ENCODE measurements around the gene CCDC124.

Gene CCDC124

GRCh38 chr19:17953316-17953801 is 20.5 kb downstream of the CCDC124 start:
- DNase-seq (ENCODE audit: low spot score): no peak

DNA sequence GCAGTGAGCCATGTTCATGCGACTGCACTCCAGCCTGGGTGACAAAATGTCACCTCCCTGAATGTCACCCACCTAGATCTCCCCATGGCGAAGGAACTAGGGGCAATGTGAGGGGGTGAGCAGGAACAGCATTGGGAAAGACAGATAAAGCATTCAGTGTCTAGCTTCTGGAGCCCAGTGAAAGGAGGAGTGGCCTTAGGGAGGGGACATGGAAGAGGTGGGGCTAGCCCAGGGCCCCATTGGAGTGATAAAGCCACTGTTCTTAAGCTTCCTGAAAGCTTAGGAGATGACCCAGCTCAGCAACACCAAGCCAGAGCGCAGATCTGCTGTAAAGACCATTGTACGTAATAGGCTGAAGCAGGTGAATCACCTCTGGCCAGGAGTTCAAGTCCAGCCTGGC is 21.1 kb downstream of the CCDC124 start:
- DNase-seq (ENCODE audit: low spot score): no peak

DNA sequence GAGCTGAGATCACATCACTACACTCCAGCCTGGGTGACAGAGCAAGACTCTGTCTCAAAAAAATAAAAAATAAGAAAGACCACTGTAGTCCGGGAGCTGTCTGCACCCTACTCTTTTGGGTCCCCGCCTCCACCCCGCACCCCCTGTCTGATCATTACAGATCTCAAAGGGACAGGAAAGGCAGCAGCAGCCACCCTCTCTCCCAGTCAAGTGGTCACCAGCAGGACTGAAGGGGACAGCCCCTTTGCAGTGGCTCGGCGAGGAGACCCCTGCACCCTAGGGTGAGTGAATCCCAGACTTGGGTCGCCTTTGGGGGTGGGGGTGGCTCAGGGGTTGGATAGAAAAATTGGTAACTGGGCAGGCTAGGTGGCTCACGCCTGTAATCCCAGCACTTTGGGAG is 21.6 kb downstream of the CCDC124 start:
- no peak for DNase-seq (ENCODE audit: low spot score)

DNA sequence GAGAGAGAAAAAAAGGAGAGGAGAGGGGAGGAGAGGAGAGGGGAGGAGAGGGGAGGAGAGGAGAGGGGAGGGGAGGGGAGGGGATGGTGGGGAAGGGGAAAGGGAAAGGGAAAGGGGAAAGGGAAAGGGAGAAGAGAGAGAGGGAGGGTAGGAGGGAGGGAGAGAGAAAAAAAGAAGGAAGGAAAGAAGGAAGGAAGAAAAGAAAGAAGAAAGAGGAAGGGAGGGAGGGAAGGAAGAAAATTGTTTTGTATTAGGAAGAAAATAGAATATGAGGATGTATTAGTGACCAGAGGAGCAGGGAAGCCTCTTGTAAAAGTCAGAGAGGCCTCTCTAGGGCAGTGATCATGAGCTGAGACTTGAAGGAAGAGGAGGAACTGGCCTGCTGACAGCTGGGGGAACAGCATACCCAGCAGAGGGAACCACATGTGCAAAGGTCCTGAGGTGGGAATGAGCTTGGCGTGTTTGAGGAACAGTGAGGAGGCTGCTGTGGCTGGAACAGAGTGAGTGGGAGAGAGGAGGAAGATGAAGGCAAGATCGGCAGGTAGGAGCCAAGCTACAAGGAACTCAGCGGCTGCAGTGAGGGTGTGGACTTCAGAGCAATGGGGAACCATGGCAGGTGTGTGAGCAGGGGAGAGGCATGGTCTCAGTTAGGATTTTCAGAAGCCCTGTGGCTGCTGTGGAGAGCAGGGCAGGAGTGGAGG is 24.5 kb downstream of the CCDC124 start:
- DNase-seq (ENCODE audit: low spot score): no peak

DNA sequence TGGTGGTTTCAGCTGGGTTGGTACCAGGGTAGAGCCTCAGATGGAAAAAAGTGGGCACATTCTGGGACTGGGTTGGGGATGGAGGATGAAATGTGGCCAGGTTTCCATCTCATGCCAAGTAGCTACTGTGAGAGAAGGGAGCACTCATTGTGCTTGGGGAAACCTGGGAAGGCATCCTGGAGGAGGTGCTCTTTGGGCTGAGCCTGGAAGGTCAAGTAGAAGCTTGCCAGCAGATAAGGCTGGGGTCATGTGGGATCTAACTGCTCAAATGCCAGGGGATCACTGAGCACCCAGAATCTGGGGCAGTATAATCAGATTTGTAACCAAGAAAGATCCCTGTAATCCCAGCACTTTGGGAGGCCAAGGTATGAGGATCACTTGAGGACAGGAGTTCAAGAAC is 25.1 kb downstream of the CCDC124 start:
- no peak for DNase-seq (ENCODE audit: low spot score)

DNA sequence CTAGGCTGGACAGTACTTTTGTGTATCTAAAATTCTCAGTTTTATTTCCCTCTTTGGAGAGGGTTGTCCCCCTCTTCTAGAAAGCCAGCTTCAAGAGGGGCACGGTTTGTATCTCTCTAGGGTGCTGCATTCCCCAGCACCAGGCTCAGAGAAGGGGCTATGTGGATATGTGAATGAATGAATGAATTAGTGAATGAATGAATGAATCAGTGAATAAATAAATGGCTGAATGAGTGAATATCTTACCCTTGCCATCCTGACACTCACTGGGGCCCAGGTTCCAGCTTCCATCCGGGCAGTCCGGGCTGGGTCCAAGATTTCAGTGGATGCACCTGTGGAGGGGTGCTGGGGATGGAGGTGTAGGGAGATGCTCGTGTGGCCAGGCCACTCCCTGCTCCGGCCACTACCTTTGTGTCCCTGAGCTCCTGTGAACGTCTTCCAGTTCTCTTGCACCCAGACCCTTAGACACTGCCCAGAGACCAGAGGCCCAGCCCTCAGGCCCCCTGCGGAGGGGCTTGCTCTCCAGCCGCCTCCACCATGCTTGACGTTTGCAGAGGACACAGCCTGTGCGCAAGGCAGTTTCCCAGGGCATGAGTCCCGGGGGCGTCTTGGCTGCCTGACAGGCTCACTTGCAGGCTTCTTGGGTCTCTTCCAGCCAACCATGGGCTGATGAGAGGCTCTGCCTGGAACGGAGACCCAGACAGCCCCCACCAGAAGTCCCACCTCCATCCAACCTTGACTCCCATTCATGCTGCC is 31.3 kb downstream of the CCDC124 start:
- no peak for DNase-seq (ENCODE audit: low spot score)

DNA sequence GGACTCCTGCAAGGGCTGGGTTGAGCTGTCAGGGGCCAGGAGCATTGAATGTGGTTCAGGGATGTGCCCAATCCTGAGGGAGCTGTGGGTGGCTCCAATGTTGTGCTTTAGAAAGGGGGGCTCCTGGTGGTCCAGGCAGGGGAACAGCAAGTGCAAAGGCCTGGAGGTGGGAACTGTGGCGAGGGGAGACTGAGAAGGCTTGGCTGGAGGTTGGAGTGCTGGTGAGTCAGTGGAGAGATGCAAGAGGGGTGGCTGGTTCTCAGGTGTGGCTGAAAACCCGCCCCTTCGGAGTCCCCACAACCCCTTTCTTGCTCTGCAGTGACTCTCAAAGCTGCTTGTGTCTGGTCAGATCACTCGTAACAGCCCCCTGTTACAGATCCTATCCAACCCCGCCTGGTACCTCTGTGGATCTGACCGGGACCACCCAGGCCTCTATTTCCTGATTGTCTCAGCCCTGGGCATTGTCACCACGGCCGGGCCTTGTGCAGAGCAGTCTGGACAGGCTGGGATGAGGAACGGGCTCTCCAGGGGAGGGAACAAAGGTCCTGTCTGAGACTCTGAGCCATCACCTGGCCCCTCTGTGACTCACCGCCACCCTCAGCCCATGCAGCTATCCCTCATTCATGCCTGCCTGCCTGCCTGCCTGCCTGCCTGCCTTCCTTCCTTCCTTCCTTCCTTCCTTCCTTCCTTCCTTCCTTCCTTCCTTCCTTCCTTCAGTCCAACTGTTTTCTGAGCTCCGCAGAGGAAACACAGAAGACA is 32.7 kb downstream of the CCDC124 start:
- DNase-seq (ENCODE audit: low spot score): no peak

DNA sequence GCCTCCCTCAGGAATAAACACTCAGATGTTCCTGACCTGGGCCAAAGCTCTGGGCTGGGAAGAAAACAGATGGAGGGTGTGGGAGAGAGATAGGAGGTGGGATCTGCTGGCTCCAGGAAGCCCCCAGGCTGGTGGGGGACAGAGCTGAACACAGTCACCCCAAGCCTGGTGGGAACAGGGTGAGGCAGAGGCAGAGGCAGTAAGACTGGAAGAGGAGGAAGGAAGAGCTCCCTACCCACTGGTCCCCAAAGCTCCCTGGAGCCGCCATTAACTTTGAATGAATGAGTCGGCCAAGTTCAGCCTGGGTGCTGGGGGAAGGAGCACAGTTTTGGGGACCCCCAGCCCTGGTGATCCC is 33.3 kb downstream of the CCDC124 start:
- no peak for DNase-seq (ENCODE audit: low spot score)

DNA sequence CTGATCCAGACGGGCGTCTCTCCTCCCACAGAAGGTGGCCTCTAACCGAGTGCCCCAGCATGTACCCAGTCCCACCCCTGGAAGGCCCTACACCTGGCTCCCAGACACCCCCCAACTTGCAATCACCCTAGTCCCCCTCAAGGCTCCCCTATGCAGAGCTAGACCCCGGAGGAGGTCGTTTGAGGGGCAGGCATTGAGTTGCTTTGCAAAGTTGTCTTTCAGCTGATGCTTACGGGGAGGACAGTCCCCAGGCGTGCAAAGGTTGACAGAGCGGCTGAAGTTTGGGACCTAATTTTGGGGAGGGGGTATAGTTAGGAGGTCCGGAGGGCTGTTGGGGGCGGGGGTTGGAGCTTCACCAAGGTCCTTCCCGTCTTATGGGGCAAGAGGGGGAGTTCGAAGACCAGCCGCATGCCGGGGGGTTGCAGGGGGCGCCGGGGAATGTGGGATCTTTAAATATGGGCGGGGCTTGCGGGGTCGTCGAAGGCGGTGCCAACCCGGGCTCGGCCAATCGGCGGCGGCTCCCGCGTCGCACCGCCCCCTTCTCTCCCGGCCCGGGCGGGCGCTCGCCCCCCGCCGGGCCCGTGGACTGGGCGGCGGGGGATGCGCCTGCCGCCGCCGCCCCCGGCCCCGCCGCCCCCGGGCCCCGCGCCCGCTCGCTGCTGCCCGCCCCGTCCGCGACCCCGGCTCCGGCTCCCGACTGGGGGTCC is 33.9 kb downstream of the CCDC124 start, which contains the start of gene KCNN1:
Gene KCNN1, plus strand, starts transcription at position 558 of the 707 bp plus-strand sequence. CDS start 6,782 bp downstream, outside the sequence.
- no peak for DNase-seq (ENCODE audit: low spot score)

- no peak for DNase-seq (ENCODE audit: low spot score)
Observed at GRCh38 chr19:17967257-17968051, 34.6 kb downstream of the CCDC124 start.

DNA sequence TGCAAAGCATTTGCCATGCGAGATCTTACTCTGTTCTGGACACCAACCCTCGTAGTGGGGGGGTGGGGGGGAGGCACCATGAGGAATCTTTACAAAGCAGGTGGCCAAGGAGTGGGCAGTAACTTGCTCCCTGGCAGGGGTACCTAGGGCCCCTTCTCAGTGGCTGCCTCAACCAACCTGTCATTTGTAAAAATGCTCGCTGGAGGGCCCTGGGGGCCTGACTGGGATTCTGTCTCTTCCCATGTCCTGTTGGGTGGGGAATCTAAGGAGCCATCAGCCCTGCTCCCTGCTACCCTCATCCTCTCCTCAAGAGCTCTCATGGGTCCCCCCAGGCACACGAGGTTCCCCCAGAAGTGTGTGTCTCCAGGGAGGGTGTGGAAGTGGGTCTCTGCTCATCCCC is 35.5 kb downstream of the CCDC124 start:
- DNase-seq (ENCODE audit: low spot score): no peak

DNA sequence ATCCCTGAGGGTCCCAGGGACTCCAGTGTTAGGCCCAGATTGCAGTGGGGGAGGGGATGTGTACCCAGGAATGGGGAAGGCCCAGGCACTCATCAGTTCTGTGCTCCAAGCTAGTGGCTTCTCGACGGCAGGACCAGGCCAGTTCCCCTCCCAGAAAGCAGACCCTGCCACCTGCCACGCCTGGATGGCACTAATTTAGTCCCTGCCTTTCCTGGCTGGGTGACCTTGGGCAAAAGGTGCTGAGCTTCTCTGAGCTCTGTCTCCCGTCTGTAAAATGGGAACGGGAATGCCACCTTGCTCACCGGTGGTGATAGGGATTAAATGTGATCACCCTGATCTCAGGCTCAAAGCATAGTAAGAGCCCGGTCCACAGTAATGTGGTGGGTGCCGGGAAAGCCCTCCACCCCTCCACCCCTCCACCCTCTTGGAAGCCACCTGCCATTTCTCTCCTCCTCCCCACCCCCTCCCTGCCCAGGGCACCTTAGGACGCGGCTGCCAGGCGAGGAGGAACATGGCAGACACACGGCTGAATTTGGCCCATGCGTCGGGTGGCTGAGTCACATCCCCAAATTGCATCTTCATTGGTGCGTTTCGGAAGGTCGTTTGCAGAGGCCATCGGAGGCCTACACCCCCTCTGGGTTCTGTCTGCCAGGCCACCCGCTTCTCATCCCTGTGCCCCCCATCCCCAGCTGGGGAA is 36.4 kb downstream of the CCDC124 start:
- DNase-seq (ENCODE audit: low spot score): no peak

GRCh38 chr19:17972230-17972629 is 39.4 kb downstream of the CCDC124 start:
- no peak for DNase-seq (ENCODE audit: low spot score)

DNA sequence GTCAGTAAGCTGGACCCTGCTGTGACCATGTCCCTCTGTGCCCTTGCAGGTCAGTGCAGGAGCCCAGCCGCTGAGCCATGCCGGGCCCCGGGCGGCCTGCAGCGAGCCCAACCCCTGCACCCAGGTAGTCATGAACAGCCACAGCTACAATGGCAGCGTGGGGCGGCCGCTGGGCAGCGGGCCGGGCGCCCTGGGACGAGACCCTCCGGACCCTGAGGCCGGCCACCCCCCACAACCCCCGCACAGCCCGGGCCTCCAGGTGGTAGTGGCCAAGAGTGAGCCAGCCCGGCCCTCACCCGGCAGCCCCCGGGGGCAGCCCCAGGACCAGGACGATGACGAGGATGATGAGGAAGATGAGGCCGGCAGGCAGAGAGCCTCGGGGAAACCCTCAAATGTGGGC is 40.9 kb downstream of the CCDC124 start:
- no peak for DNase-seq (ENCODE audit: low spot score)

GRCh38 chr19:17974551-17974950 is 41.7 kb downstream of the CCDC124 start:
- DNase-seq (ENCODE audit: low spot score): no peak

GRCh38 chr19:17975032-17975431 is 42.2 kb downstream of the CCDC124 start:
- DNase-seq (ENCODE audit: low spot score): no peak

GRCh38 chr19:17977021-17977420 is 44.2 kb downstream of the CCDC124 start:
- DNase-seq (ENCODE audit: low spot score): no peak

DNA sequence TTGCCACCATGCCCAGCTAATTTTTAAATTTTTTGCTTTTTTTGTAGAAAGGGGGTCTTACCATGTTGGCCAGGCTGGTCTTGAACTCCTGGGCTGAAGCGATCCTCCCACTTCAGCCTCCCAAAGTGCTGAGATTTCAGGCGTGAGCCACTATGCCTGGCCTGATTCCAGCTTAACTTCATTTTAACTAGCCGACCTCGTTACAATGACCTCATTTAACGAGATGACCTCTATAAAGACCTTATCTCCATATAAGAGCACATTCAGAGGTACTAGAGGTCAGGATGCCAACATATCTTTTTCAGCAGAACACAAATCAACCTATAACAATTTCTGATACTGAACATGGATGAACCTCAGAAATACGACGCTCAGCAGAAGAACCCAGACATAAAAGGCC is 44.7 kb downstream of the CCDC124 start:
- no peak for DNase-seq (ENCODE audit: low spot score)

- DNase-seq (ENCODE audit: low spot score): no peak
Observed at GRCh38 chr19:17981611-17982010, 48.8 kb downstream of the CCDC124 start.

DNA sequence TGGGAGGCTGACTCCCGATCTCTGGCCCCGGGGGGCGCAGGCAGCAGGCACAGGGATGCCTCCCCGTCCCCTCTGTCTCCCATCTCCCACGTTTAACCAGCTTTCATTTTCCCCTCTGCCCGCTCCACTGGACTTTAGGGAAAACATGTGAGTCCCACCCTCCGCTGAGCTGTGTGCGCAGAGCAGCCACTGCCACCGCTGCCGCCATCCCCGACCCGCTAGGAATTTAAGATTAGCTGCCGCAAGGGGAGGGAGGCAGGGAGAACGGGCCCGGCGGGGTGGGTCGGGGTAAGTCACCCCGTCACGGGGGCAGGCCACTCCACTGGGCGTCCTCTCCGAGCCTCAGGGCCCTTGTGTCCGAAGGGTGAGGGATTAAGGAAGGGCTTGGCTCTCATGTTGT is 49.6 kb downstream of the CCDC124 start:
- DNase-seq (ENCODE audit: low spot score): no peak
